Measurements from ENCODE around the gene OSBPL1A.

DNA sequence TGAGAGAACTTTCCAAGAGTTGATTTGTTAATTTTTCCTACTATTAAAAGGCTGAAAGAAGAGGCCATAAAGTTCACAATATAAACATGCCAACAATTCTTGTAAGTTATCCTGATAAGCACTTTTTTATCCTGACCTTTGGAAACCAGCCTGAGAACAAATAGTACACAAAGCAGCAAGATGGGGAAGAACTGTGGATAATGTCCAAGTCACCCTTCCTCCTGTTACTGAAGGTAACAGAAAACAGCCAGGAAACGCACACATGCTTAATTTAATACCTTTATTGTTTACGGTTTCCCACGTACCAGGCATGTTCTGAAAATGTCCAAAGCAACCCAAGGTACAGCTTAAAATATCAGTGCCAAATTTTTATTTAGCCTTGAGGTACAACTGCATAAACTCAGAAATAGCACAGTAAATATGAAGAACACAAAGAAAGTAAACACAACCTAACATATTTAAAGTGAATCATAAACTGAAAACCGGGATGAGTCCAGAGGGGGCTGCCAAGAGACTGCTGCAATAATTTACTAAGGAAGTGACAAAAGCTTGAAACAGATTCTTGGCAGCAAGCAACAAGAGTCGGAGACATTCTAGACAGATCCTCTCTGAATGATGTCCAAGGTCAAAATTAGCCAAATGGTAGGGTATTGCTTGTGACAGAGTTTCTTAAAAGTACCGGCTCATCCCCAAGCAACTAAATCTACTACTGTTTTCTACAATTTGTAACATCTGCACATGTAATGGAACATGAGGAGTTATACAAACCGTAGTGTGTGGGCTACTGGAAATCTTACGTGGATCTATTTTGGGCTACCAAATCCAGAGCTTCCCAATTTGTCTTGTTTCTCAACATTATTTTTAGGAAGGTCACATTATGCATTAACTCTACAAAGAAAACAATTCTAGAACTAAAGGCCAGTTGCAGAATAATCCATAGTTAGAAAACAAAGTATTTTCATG is 165.6 kb downstream of the OSBPL1A start:
- TF ChIP-seq POLR2A (IDR thresholded peaks at IDR 0.05), result no peak
- TF ChIP-seq, protein P1, sequence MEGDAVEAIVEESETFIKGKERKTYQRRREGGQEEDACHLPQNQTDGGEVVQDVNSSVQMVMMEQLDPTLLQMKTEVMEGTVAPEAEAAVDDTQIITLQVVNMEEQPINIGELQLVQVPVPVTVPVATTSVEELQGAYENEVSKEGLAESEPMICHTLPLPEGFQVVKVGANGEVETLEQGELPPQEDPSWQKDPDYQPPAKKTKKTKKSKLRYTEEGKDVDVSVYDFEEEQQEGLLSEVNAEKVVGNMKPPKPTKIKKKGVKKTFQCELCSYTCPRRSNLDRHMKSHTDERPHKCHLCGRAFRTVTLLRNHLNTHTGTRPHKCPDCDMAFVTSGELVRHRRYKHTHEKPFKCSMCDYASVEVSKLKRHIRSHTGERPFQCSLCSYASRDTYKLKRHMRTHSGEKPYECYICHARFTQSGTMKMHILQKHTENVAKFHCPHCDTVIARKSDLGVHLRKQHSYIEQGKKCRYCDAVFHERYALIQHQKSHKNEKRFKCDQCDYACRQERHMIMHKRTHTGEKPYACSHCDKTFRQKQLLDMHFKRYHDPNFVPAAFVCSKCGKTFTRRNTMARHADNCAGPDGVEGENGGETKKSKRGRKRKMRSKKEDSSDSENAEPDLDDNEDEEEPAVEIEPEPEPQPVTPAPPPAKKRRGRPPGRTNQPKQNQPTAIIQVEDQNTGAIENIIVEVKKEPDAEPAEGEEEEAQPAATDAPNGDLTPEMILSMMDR (IDR thresholded peaks at IDR 0.05), result no peak
- peak; percentile 27 for TF ChIP-seq EP300 (IDR thresholded peaks at IDR 0.05; ENCODE audit: low read depth)
- TF ChIP-seq POLR2AphosphoS5 (IDR thresholded peaks at IDR 0.05), result peak; percentile 4 to 23 (median 21)

Data from transverse colon (tissue), 4 donors.